Measurements from ENCODE around the gene BRPF1. TPM values are rescaled to one million over a fixed set of nuclear protein-coding genes. Genes with fewer than 3 reads are reported as not detected.
A peak's percentile ranks its signal among the peaks of the same experiment; 100 is the strongest.

BRPF1 gene
- polyA plus RNA-seq, 1 donor from 2014 or later: 14.9 TPM

- Histone ChIP-seq H3K4me3 (ENCODE audit: low read length) (no peak overlapping the region), H3F3A (ENCODE audit: insufficient read depth, low read length, poor library complexity, severe bottlenecking) (no peaks in the 10 kb centered on the region), H3K9ac (ENCODE audit: low read length) (no peak overlapping the region), H3K79me2 (replicated peaks; ENCODE audit: insufficient read depth, low read length) (no peaks in the 10 kb centered on the region), H3K9me2 (ENCODE audit: insufficient read depth, low read length) (no peaks in the 10 kb centered on the region), H3K9me3 (ENCODE audit: low read length) (no peaks in the 10 kb centered on the region), H3K36me3 (ENCODE audit: insufficient read depth, low read length) (no peaks in the 10 kb centered on the region), H2AFZ (ENCODE audit: low read depth, low read length) (no peak overlapping the region), H3K27ac (ENCODE audit: low read length) (no peak overlapping the region), H4K20me1 (ENCODE audit: insufficient read depth) (no peaks in the 10 kb centered on the region), H3K4me2 (ENCODE audit: low read length) (no peak overlapping the region), H3K27me3 (ENCODE audit: insufficient read depth, low read depth, low read length) (no peaks in the 10 kb centered on the region)
- TF ChIP-seq EZH2 (IDR thresholded peaks at IDR 0.05; ENCODE audit: borderline replicate concordance, insufficient read depth, low read length, poor library complexity, severe bottlenecking) (no peak), POLR2AphosphoS5 (IDR thresholded peaks at IDR 0.05) (no peak), SMC3 (conservative IDR thresholded peaks at IDR 0.05; ENCODE audit: poor library complexity) (peak; percentile 36), REST (IDR thresholded peaks at IDR 0.05; ENCODE audit: borderline replicate concordance) (no peak), MXI1 (conservative IDR thresholded peaks at IDR 0.05; ENCODE audit: poor library complexity, severe bottlenecking) (no peak), TAF1 (IDR thresholded peaks at IDR 0.05; ENCODE audit: low read depth) (no peak), RAD21 (conservative IDR thresholded peaks at IDR 0.05) (peak; percentile 55), EP300 (conservative IDR thresholded peaks at IDR 0.05; ENCODE audit: poor library complexity, severe bottlenecking) (no peak)
- TF ChIP-seq, protein P1, sequence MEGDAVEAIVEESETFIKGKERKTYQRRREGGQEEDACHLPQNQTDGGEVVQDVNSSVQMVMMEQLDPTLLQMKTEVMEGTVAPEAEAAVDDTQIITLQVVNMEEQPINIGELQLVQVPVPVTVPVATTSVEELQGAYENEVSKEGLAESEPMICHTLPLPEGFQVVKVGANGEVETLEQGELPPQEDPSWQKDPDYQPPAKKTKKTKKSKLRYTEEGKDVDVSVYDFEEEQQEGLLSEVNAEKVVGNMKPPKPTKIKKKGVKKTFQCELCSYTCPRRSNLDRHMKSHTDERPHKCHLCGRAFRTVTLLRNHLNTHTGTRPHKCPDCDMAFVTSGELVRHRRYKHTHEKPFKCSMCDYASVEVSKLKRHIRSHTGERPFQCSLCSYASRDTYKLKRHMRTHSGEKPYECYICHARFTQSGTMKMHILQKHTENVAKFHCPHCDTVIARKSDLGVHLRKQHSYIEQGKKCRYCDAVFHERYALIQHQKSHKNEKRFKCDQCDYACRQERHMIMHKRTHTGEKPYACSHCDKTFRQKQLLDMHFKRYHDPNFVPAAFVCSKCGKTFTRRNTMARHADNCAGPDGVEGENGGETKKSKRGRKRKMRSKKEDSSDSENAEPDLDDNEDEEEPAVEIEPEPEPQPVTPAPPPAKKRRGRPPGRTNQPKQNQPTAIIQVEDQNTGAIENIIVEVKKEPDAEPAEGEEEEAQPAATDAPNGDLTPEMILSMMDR (IDR thresholded peaks at IDR 0.05; ENCODE audit: poor library complexity, severe bottlenecking): peak; percentile 54
Measured at GRCh38 chr3:9782770-9783169, 51.2 kb downstream of the BRPF1 start.

- no peak overlapping the region for H3K27ac ChIP-seq (ENCODE audit: low read length)
- H3K79me2 ChIP-seq (replicated peaks; ENCODE audit: insufficient read depth, low read length): no peaks in the 10 kb centered on the region
- H3K27me3 ChIP-seq (ENCODE audit: insufficient read depth, low read depth, low read length): no peaks in the 10 kb centered on the region
- H3K36me3 ChIP-seq (ENCODE audit: insufficient read depth, low read length): no peaks in the 10 kb centered on the region
- no peak overlapping the region for H2AFZ ChIP-seq (ENCODE audit: low read depth, low read length)
- TF ChIP-seq RAD21 (conservative IDR thresholded peaks at IDR 0.05): no peak
- no peak for TF ChIP-seq REST (IDR thresholded peaks at IDR 0.05; ENCODE audit: borderline replicate concordance)
- no peak for TF ChIP-seq EZH2 (IDR thresholded peaks at IDR 0.05; ENCODE audit: borderline replicate concordance, insufficient read depth, low read length, poor library complexity, severe bottlenecking)
- no peak for TF ChIP-seq SMC3 (conservative IDR thresholded peaks at IDR 0.05; ENCODE audit: poor library complexity)
- TF ChIP-seq TAF1 (IDR thresholded peaks at IDR 0.05; ENCODE audit: low read depth): no peak
- no peak for TF ChIP-seq MXI1 (conservative IDR thresholded peaks at IDR 0.05; ENCODE audit: poor library complexity, severe bottlenecking)
- no peak for TF ChIP-seq POLR2AphosphoS5 (IDR thresholded peaks at IDR 0.05)
- no peak for TF ChIP-seq EP300 (conservative IDR thresholded peaks at IDR 0.05; ENCODE audit: poor library complexity, severe bottlenecking)
- TF ChIP-seq, protein P1 (IDR thresholded peaks at IDR 0.05; ENCODE audit: poor library complexity, severe bottlenecking): no peak
- H3K9me2 ChIP-seq (ENCODE audit: insufficient read depth, low read length): no peaks in the 10 kb centered on the region
- H3K9me3 ChIP-seq (ENCODE audit: low read length): no peaks in the 10 kb centered on the region
- H3F3A ChIP-seq (ENCODE audit: insufficient read depth, low read length, poor library complexity, severe bottlenecking): no peaks in the 10 kb centered on the region
- H3K4me2 ChIP-seq (ENCODE audit: low read length): no peak overlapping the region
- H3K9ac ChIP-seq (ENCODE audit: low read length): no peak overlapping the region
- no peaks in the 10 kb centered on the region for H4K20me1 ChIP-seq (ENCODE audit: insufficient read depth)
- no peak overlapping the region for H3K4me3 ChIP-seq (ENCODE audit: low read length)
Measured at GRCh38 chr3:9783954-9784353, 52.4 kb downstream of the BRPF1 start.
